GM12891 (cell line): ENCODE data around the gene EMC10.

ENCODE experiments used
- POLR2A ChIP-seq: IDR thresholded peaks from 2 replicates; pipeline ENCODE4 v1.6.1; 2011; ENCODE audit warnings: low read depth, low read length, control low read depth
- TAF1 ChIP-seq: IDR thresholded peaks from 2 replicates; pipeline ENCODE4 v1.6.1; 2011; ENCODE audit warnings: low read depth, low read length, control low read depth

- TF ChIP-seq POLR2A (no peak), TAF1 (no peak)
Measured at GRCh38 chr19:50427997-50428425, 48.3 kb upstream of the EMC10 start.
